B cell (primary cell): ENCODE data around the gene ZNF135.

Experiments
- CTCF ChIP-seq: fragments of 200-600 bp; IDR thresholded peaks from one replicate; pipeline ENCODE4 v1.8.0; 2022; ENCODE audit warnings: antibody characterized with exemption, mild to moderate bottlenecking
- EZH2 ChIP-seq: IDR thresholded peaks from 2 replicates; pipeline ENCODE4 v1.6.1; 2012; ENCODE audit warnings: borderline replicate concordance, low read depth, mild to moderate bottlenecking, moderate library complexity, low read length; ENCODE audit not compliant: insufficient read depth, poor library complexity, severe bottlenecking

GRCh38 chr19:58054901-58055874, 3.9 kb upstream of the ZNF135 start:
- TF ChIP-seq CTCF (no peak), EZH2 (no peak)
